ENCODE results near the gene USP32.

- TF ChIP-seq CTCF (IDR thresholded peaks at IDR 0.05 in 2 of 3, conservative IDR thresholded peaks at IDR 0.05 in 1 of 3; ENCODE audit: control insufficient read depth in 2 of 3, extremely low read depth in 1 of 3, insufficient read depth in 1 of 3, low read depth in 3 of 3, low read length in 3 of 3) = no peak
- TF ChIP-seq FOXM1 (IDR thresholded peaks at IDR 0.05; ENCODE audit: low read depth, low read length) = no peak
- TF ChIP-seq CEBPB (IDR thresholded peaks at IDR 0.05; ENCODE audit: borderline replicate concordance in 1 of 2, low read depth in 2 of 2, low read length in 2 of 2) = no peak
- TF ChIP-seq TCF3 (IDR thresholded peaks at IDR 0.05; ENCODE audit: borderline replicate concordance, insufficient read depth, low read depth, low read length) = no peak
- TF ChIP-seq RAD21 (IDR thresholded peaks at IDR 0.05; ENCODE audit: insufficient read depth, low read depth, low read length) = no peak
- no peak for TF ChIP-seq ZBTB40 (IDR thresholded peaks at IDR 0.05; ENCODE audit: borderline replicate concordance)
Measured at GRCh38 chr17:60436676-60437075, 44.7 kb upstream of the USP32 start.

All from GM12878 (cell line).